Stimulated activated CD4-positive, alpha-beta T cell treated with anti-CD3 and anti-CD28 coated beads, Interleukin-12 subunit alpha, Interleukin-12 subunit beta, amount 100 ng/mL, for 24 hours (primary cell): Measurements from ENCODE around the gene TBL1XR1.
"Not testable (repeated sequence)": the region's sequence is repeated elsewhere in the genome, so short reads cannot be mapped to it uniquely, and the experiment has no call there.

Experiments
- DNase-seq, 2 experiments: peaks; one replicate each; pipeline ENCODE4 v3.0.0-alpha.2; 2020; ENCODE audit warnings: low read depth in 2 of 2

Gene TBL1XR1

GRCh38 chr3:177141899-177142646 is 55.2 kb downstream of the TBL1XR1 start:
- DNase-seq, result no peak

- no peak for DNase-seq
These were observed 55.8 kb downstream of the TBL1XR1 start for GRCh38 chr3:177141471-177141870.

GRCh38 chr3:177139220-177139619 is 58.1 kb downstream of the TBL1XR1 start:
- not testable (repeated sequence) for DNase-seq

- DNase-seq, result no peak
These were observed 59.2 kb downstream of the TBL1XR1 start for GRCh38 chr3:177137774-177138705.

- DNase-seq, result no peak
These were observed 60.5 kb downstream of the TBL1XR1 start for GRCh38 chr3:177136741-177137140.

GRCh38 chr3:177135841-177136492 is 61.3 kb downstream of the TBL1XR1 start:
- no peak for DNase-seq

GRCh38 chr3:177134816-177135210 is 62.5 kb downstream of the TBL1XR1 start:
- DNase-seq, result no peak

GRCh38 chr3:177133860-177134815 is 63.1 kb downstream of the TBL1XR1 start:
- DNase-seq, result no peak

GRCh38 chr3:177131927-177132636 is 65.2 kb downstream of the TBL1XR1 start:
- no peak for DNase-seq

GRCh38 chr3:177127008-177127407 is 70.3 kb downstream of the TBL1XR1 start:
- no peak for DNase-seq

GRCh38 chr3:177126015-177126773 is 71.1 kb downstream of the TBL1XR1 start:
- DNase-seq, result no peak

- no peak for DNase-seq
These were observed 72.4 kb downstream of the TBL1XR1 start for GRCh38 chr3:177124882-177125281.

GRCh38 chr3:177123822-177124221 is 73.5 kb downstream of the TBL1XR1 start:
- DNase-seq, result no peak

- no peak for DNase-seq
These were observed 75.0 kb downstream of the TBL1XR1 start for GRCh38 chr3:177122183-177122856.

GRCh38 chr3:177119829-177120228 is 77.5 kb downstream of the TBL1XR1 start:
- no peak for DNase-seq

- DNase-seq, result no peak
These were observed 83.0 kb downstream of the TBL1XR1 start for GRCh38 chr3:177114253-177114652.

GRCh38 chr3:177111541-177111949 is 85.7 kb downstream of the TBL1XR1 start:
- no peak for DNase-seq

- no peak for DNase-seq
These were observed 86.4 kb downstream of the TBL1XR1 start for GRCh38 chr3:177110895-177111294.

- DNase-seq, result no peak
These were observed 86.9 kb downstream of the TBL1XR1 start for GRCh38 chr3:177110386-177110785.
